GM12864 (cell line): ENCODE measurements around the gene TMEM185A.
"Not testable (repeated sequence)": the region's sequence is repeated elsewhere in the genome, so short reads cannot be mapped to it uniquely, and the experiment has no call there.

Source experiments
- DNase-seq: peaks from one replicate; pipeline ENCODE4 v3.0.0-alpha.2; 2011; ENCODE audit warnings: low read depth
- H3K4me3 ChIP-seq: 2 replicates; pipeline ENCODE4 v1.5.1; 2011; ENCODE audit warnings: mild to moderate bottlenecking, low read depth, low read length, control low read depth
- TF ChIP-seq, protein P1 (sequence below): IDR thresholded peaks from 2 replicates; pipeline ENCODE4 v1.5.1; 2011; ENCODE audit warnings: low read depth, mild to moderate bottlenecking, moderate library complexity, low read length, control low read depth, inconsistent platforms; ENCODE audit errors: missing control alignments

The TMEM185A gene

DNA sequence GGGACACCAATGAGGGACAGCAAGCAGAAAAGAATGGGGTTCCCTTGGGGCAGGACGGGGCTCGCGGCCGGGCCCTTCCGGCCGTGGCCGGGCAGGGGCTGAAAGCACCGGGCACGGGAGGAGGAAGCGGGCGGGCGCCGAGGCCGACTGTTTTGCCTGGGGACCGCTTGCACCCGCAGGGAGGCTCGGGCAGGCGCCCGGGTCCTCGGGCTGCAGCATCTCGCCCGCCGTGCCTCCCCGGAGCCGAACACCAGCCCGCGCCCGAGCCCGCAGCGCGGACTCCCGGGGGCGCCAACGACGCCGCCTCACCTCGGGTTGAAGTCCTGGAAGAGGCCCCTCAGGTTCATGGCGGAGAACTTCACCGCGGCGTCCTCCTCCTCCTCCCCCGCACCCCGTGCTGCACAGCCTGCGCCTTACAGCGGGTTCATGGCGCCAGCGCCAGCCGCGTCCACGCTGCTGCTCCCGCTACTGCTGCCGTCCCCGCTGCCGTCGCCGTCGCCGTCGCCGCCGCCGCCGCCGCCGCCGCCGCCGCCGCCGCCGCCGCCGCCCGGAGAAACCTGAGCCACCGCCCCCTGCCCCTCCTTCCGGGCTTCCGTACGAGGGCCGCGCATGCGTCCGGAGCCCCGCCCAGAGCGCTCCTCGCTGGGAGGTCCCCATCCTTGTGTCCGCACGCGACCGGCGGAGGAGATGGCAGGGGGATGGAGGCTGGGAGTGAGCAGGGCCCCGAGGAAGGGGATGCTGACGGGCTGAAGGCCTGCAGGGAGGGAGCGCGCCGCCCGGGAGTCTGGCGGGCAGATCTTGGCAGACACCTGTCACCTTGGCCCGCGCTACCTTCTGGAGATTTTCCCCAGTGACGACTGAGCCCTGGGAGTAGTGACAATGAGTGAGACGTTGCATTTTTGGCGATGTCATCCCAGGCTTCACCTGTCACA lies at the start of gene TMEM185A:
TMEM185A (minus strand) TSS at position 559 of the 932 bp plus-strand sequence; CDS start at position 347, 212 bp downstream.
- peak; percentile 7 for DNase-seq
- peak within 1 kb of the TSS; percentile 80 for H3K4me3 ChIP-seq
- TF ChIP-seq, protein P1, sequence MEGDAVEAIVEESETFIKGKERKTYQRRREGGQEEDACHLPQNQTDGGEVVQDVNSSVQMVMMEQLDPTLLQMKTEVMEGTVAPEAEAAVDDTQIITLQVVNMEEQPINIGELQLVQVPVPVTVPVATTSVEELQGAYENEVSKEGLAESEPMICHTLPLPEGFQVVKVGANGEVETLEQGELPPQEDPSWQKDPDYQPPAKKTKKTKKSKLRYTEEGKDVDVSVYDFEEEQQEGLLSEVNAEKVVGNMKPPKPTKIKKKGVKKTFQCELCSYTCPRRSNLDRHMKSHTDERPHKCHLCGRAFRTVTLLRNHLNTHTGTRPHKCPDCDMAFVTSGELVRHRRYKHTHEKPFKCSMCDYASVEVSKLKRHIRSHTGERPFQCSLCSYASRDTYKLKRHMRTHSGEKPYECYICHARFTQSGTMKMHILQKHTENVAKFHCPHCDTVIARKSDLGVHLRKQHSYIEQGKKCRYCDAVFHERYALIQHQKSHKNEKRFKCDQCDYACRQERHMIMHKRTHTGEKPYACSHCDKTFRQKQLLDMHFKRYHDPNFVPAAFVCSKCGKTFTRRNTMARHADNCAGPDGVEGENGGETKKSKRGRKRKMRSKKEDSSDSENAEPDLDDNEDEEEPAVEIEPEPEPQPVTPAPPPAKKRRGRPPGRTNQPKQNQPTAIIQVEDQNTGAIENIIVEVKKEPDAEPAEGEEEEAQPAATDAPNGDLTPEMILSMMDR: no peak

DNA sequence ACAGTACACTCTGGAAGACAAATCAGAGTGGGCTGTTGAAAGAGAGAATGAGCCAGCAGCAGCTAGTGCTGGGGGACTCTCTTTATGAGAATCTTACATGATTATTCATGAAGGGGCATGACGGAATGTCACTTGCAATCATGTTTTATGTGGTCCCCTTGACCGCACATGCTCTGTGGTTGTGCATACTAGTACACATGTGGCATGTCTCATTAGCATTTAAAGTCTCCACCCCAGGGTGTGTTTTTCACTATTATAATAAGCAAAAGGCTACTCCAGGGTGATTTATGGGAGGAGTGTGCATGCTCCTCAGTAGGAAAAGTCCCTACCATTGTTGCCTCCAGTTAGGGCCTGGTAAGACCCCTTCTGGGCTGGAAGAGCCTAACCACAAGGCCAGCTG lies 49.6 kb upstream of the TMEM185A start:
- DNase-seq: no peak
- TF ChIP-seq, protein P1: no peak
- no peak overlapping the region for H3K4me3 ChIP-seq

DNA sequence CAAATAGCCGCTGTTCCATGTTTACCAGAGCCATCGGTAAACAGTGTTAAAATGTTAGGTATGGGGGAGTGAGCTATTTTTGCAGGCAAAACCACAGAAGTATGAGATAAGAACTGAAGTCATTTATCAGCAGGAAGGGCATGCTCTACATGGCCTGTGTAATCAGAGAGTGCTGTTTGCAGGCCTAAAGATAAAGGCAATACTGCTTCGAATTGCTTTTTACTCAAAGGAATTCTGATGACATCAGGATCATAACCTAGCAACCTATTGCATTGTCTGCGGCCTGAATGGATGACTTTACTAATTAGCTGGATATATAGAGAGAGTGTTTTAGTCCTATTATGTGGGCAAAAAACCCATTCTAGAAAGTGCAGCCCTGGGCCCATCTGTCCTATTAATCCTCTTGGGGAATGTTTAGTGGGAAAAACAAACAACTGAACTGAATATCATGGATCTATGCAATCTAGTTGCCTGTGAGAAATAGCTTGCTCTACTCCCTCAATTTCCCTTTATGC lies 47.6 kb upstream of the TMEM185A start:
- H3K4me3 ChIP-seq, DNase-seq: not testable (repeated sequence)

DNA sequence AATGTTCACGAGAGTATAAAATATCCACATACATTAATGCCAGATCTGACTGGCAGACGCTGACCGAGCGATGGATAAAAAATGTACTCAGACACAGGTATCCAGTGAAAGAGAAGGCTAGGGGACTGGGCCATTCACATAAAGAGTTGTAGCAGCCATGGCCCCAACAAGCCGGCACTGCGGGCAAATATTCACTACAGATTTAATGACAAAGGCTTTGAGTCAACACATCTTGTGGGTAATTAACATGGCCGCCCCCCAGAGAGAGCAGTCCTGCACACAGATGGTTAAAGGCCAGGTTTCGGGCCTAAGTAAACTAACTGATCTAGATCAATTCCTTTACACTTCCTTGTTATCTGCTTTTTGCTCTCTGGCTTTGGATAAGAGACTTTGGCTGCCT lies 44.0 kb upstream of the TMEM185A start:
- not testable (repeated sequence) for H3K4me3 ChIP-seq, DNase-seq

DNA sequence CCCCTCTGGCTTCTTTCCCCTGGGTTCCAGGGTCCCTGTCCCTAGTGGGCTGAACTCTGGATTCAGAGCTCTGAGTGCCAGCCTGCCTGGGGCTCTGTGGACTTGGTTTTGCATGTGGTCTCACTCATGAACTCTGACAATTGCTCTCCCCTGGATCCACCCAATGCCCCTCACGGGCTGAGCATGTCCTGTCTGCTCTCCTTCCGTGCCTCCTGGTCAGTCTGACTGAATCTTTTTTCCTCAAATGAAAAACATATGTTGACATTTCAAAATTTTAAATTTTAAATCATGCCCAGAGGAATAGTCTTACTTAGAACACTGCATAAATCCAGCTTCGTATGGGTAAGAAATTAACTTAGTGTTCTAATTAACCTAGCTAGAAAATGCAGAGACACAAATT lies 43.5 kb upstream of the TMEM185A start:
- DNase-seq, H3K4me3 ChIP-seq: not testable (repeated sequence)

DNA sequence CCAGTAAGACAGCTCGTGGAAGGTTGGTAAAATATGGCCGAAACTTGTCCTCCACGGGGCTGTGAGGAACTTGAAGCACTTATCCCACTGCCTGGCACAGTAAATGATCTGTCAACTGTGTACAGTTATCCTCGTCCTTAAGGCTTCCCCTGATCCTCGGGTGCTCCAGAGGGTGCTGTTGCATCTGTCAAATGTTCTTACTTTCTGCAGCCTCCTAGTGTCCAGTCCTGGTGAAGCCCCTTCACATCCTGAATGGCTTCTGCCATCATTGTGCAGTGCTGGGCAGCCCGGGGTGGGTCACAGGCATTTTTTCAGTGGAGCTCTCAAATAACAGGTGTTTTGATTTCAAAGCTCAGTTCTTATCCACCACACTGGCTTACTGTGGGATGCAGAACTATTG lies 29.0 kb upstream of the TMEM185A start:
- not testable (repeated sequence) for DNase-seq, H3K4me3 ChIP-seq

DNA sequence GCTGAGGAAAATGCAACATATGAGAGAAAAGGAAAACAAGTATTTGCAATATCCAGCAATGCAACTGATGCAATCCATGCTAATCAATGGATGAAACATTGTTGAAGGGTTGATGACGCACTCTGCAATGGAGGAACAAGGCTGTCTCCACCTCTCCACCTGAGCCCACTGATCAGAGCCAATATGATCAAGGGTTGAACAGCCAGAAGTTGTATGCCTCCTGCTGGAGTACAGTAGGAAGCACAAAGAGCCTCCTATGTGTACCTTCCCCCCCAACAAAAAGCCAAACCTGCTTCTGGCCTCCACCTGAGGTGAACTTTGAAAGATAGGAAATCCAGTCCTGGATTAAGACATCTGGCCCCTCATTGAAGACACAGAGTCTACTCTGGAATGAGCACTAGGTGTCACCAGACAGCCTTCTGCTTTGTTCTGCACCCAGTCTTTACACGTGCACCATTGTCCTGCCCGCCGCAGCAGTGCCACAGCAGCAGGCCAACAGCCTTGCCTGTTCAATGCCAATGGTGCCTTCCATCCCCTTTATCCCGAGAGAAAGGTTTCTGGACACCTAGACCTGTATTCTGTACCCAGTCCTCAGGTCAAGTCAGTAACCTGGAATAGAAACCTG lies 24.8 kb upstream of the TMEM185A start:
- not testable (repeated sequence) for DNase-seq, H3K4me3 ChIP-seq

DNA sequence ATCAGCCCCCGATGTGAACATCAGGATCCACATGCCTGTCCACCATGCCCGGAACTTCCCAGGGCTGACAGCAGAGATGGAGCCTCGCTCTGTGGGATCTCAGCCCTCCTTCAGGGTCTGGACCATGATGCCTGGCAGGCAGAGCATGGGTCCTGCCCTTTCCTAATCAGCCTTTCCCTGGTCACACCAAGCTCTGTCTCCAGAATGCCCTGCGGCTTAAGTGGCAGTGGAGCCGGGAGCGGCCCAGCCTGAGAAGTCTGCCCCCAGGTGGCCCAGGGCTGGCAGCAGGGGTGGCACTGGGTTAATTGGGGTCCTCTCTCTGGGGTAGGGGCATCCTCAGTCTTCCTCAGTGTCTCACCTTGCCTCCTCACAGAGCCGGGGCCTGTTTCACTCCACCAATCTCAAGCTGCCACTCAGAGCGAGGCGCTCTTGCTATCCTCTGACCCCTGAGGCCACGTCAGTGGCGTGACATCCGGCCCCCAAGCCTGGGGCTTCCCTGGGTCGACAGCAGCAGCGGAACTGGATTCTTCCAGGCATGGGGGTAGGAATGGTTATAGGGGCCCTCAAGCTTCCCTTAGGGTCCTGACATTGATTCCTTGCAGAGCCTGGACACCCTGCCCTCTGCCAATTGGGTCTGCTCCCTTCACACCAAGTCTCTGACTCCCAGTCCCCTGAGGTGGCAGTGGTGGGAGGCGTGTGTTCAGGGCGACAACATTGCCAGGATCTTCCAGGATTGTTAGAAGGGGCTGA lies 20.8 kb upstream of the TMEM185A start:
- TF ChIP-seq, protein P1: no peak
- H3K4me3 ChIP-seq: no peak overlapping the region
- no peak for DNase-seq

DNA sequence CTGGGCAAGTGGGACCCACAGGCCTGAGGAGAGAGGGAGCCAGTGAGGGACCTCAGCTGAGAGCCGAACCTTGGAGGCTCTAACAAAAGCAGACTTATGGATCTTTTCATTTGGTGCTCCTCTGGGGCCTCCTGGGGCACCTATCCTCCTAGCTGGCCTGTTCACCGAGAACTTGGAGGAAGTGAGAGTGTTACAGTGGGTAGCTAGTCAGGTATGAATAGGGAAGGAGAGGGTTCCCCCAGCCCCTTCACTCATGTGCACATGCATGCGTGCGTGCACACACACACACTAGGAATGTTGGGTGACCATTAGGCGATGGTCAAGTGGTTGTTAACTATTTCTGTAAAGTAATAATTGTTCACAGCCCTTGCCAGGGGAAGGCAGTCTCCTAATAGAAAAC lies 18.6 kb upstream of the TMEM185A start:
- TF ChIP-seq, protein P1: no peak
- H3K4me3 ChIP-seq: no peak overlapping the region
- DNase-seq: no peak
